Measurements from ENCODE around the gene TTC4.
"Not testable (repeated sequence)": the region's sequence is repeated elsewhere in the genome, so short reads cannot be mapped to it uniquely, and the experiment has no call there.

TTC4 gene

GRCh38 chr1:54754045-54754444 lies 38.4 kb downstream of the TTC4 start:
- no peak for DNase-seq

- no peak for DNase-seq
Measured at GRCh38 chr1:54754486-54755285, 39.0 kb downstream of the TTC4 start.

- DNase-seq, result no peak
Measured at GRCh38 chr1:54757833-54758232, 42.2 kb downstream of the TTC4 start.

- DNase-seq, result no peak
Measured at GRCh38 chr1:54758678-54759348, 43.2 kb downstream of the TTC4 start.

- DNase-seq, result no peak
Measured at GRCh38 chr1:54763816-54764132, 48.1 kb downstream of the TTC4 start.

- DNase-seq, result peak; percentile 95
Measured at GRCh38 chr1:54764133-54764921, 48.7 kb downstream of the TTC4 start, which contains the start of gene PARS2. Gene PARS2, minus strand, starts transcription at chr1:54764523. Its CDS starts 5,362 bp downstream, at chr1:54759161.

GRCh38 chr1:54764922-54765561 lies 49.4 kb downstream of the TTC4 start:
- no peak for DNase-seq

GRCh38 chr1:54766726-54767125 lies 51.1 kb downstream of the TTC4 start:
- DNase-seq, result no peak

- DNase-seq, result no peak
Measured at GRCh38 chr1:54767526-54767925, 51.9 kb downstream of the TTC4 start.

GRCh38 chr1:54768093-54768492 lies 52.4 kb downstream of the TTC4 start:
- no peak for DNase-seq

GRCh38 chr1:54772951-54773350 lies 57.3 kb downstream of the TTC4 start:
- no peak for DNase-seq

GRCh38 chr1:54774820-54775498 lies 59.3 kb downstream of the TTC4 start:
- DNase-seq, result no peak

GRCh38 chr1:54775828-54776721 lies 60.4 kb downstream of the TTC4 start:
- not testable (repeated sequence) for DNase-seq

- no peak for DNase-seq
Measured at GRCh38 chr1:54777011-54777410, 61.4 kb downstream of the TTC4 start.

GRCh38 chr1:54777431-54777830 lies 61.8 kb downstream of the TTC4 start:
- no peak for DNase-seq

GRCh38 chr1:54781023-54781723 lies 65.5 kb downstream of the TTC4 start:
- no peak for DNase-seq

GRCh38 chr1:54782156-54782555 lies 66.5 kb downstream of the TTC4 start:
- DNase-seq, result no peak

GRCh38 chr1:54782588-54782987 lies 66.9 kb downstream of the TTC4 start:
- no peak for DNase-seq

- DNase-seq, result no peak
Measured at GRCh38 chr1:54784066-54784465, 68.4 kb downstream of the TTC4 start.

- DNase-seq, result no peak
Measured at GRCh38 chr1:54786778-54787177, 71.1 kb downstream of the TTC4 start.

GRCh38 chr1:54787604-54788003 lies 71.9 kb downstream of the TTC4 start:
- DNase-seq, result no peak

Measured in effector CD4-positive, alpha-beta T cell (primary cell).